Neural cell (in vitro differentiated cells): ENCODE data around the gene NUP54.

Source experiments
- CTCF ChIP-seq: fragments of 450-650 bp; IDR thresholded peaks from 2 replicates; pipeline ENCODE4 v1.5.1; 2014; ENCODE audit warnings: antibody characterized with exemption, mild to moderate bottlenecking, moderate library complexity; ENCODE audit not compliant: poor library complexity, severe bottlenecking
- EZH2 ChIP-seq: fragments of 200-600, 300-800 bp; shearing (Covaris generic), sonication (generic); IDR thresholded peaks from 2 replicates; pipeline ENCODE4 v1.6.1; 2014; ENCODE audit warnings: antibody characterized with exemption, low read length, borderline replicate concordance, mild to moderate bottlenecking; ENCODE audit not compliant: insufficient read depth, poor library complexity, severe bottlenecking
- MXI1 ChIP-seq: fragments of 450-650 bp; conservative IDR thresholded peaks from 2 replicates; pipeline ENCODE4 v1.6.1; 2014; ENCODE audit warnings: antibody characterized with exemption, mild to moderate bottlenecking; ENCODE audit not compliant: poor library complexity, severe bottlenecking
- POLR2AphosphoS5 ChIP-seq: IDR thresholded peaks from 2 replicates; pipeline ENCODE4 v1.6.1; 2012
- SMC3 ChIP-seq: fragments of 450-650 bp; conservative IDR thresholded peaks from 2 replicates; pipeline ENCODE4 v1.6.1; 2014; ENCODE audit warnings: antibody characterized with exemption, mild to moderate bottlenecking, moderate library complexity; ENCODE audit not compliant: poor library complexity
- TAF1 ChIP-seq: IDR thresholded peaks from 2 replicates; pipeline ENCODE4 v1.6.1; 2012; ENCODE audit warnings: low read depth
- TF ChIP-seq, protein P1 (sequence below): IDR thresholded peaks from 2 replicates; pipeline ENCODE4 v1.6.1; 2012; ENCODE audit warnings: borderline replicate concordance

DNA sequence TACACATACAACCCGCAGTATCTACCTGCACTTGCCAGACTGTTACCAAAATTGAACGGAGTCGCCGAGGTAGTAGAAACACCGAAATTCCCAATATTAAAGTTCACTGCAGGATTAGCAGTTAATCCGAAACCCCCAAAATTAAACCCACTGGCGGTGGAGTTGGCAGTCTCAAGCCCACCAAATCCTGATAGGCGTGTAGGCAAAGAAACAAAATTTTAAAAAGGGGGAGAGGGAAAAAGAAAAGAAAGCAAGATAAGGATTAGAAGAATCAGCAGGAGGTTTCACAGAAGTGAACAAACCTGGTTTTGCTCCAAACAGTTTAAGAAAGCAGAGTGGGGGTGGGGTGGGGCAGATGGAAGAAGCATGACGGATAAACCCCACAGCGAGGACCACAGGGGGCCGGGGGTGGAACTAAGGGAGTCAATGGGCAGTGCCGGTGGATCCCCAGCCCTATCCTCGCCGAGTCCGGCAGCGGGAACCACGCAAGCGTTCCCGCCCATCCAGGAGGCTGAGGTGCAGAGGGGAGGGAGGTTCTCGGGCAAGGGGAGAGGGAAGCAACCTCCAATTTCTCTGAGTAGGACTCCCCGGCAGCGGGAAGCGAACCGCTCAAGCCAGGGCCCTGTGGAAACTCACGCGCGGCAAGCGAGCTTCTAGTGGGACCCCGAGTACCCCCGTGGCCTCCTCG lies 599 bp downstream of the NUP54 start:
- TF ChIP-seq CTCF = no peak
- TF ChIP-seq EZH2 = no peak
- no peak for TF ChIP-seq POLR2AphosphoS5
- TF ChIP-seq SMC3 = no peak
- TF ChIP-seq TAF1 = no peak
- TF ChIP-seq, protein P1, sequence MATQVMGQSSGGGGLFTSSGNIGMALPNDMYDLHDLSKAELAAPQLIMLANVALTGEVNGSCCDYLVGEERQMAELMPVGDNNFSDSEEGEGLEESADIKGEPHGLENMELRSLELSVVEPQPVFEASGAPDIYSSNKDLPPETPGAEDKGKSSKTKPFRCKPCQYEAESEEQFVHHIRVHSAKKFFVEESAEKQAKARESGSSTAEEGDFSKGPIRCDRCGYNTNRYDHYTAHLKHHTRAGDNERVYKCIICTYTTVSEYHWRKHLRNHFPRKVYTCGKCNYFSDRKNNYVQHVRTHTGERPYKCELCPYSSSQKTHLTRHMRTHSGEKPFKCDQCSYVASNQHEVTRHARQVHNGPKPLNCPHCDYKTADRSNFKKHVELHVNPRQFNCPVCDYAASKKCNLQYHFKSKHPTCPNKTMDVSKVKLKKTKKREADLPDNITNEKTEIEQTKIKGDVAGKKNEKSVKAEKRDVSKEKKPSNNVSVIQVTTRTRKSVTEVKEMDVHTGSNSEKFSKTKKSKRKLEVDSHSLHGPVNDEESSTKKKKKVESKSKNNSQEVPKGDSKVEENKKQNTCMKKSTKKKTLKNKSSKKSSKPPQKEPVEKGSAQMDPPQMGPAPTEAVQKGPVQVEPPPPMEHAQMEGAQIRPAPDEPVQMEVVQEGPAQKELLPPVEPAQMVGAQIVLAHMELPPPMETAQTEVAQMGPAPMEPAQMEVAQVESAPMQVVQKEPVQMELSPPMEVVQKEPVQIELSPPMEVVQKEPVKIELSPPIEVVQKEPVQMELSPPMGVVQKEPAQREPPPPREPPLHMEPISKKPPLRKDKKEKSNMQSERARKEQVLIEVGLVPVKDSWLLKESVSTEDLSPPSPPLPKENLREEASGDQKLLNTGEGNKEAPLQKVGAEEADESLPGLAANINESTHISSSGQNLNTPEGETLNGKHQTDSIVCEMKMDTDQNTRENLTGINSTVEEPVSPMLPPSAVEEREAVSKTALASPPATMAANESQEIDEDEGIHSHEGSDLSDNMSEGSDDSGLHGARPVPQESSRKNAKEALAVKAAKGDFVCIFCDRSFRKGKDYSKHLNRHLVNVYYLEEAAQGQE = no peak
- TF ChIP-seq MXI1 = no peak
